GM18507 (cell line): ENCODE measurements around the gene CDK15.

Experiments
- DNase-seq: peaks from one replicate; pipeline ENCODE4 v3.0.0; 2011; ENCODE audit warnings: low read depth; ENCODE audit not compliant: insufficient read length; ENCODE audit errors: extremely low spot score
- FAIRE-seq: peaks from 2 replicates; lab custom pipeline; 2011; peaks lifted over from hg19 to GRCh38; lab: Jason Lieb, UNC

Gene CDK15

GRCh38 chr2:201890453-201890852 is 84.1 kb downstream of the CDK15 start:
- FAIRE-seq, result no peak
- no peak for DNase-seq

- FAIRE-seq, result no peak
- DNase-seq, result no peak
Observed at GRCh38 chr2:201891676-201892075, 85.3 kb downstream of the CDK15 start.

GRCh38 chr2:201892516-201892915 is 86.2 kb downstream of the CDK15 start:
- no peak for DNase-seq
- no peak for FAIRE-seq

- no peak for DNase-seq
- FAIRE-seq, result peak; percentile 69
Observed at GRCh38 chr2:201900362-201900761, 94.0 kb downstream of the CDK15 start.

GRCh38 chr2:201901786-201902185 is 95.4 kb downstream of the CDK15 start:
- DNase-seq, result no peak
- FAIRE-seq, result no peak

GRCh38 chr2:201904538-201905420 is 98.4 kb downstream of the CDK15 start:
- no peak for DNase-seq
- FAIRE-seq, result peak; percentile 89

GRCh38 chr2:201906777-201907562 is 100.6 kb downstream of the CDK15 start:
- no peak for DNase-seq
- no peak for FAIRE-seq

GRCh38 chr2:201907563-201907881 is 101.2 kb downstream of the CDK15 start:
- DNase-seq, result no peak
- no peak for FAIRE-seq

- FAIRE-seq (no peak), DNase-seq (no peak)
Observed at GRCh38 chr2:201908901-201909300, 102.6 kb downstream of the CDK15 start.

GRCh38 chr2:201909348-201909747 is 103.0 kb downstream of the CDK15 start:
- no peak for DNase-seq

GRCh38 chr2:201909961-201910361 is 103.6 kb downstream of the CDK15 start:
- DNase-seq (peak; percentile 33), FAIRE-seq (peak; percentile 82)

More at GRCh38 chr2:201909348-201909747, 103.0 kb downstream of the CDK15 start:
- no peak for FAIRE-seq

- FAIRE-seq (no peak), DNase-seq (no peak)
Observed at GRCh38 chr2:201911372-201911771, 105.0 kb downstream of the CDK15 start.

- DNase-seq (no peak), FAIRE-seq (no peak)
Observed at GRCh38 chr2:201913201-201913600, 106.9 kb downstream of the CDK15 start.

GRCh38 chr2:201915446-201915845 is 109.1 kb downstream of the CDK15 start:
- FAIRE-seq (peak; percentile 45), DNase-seq (no peak)

- FAIRE-seq (no peak), DNase-seq (no peak)
Observed at GRCh38 chr2:201916565-201916964, 110.2 kb downstream of the CDK15 start.

GRCh38 chr2:201918616-201919307 is 112.4 kb downstream of the CDK15 start:
- DNase-seq, result no peak

GRCh38 chr2:201919308-201919634 is 112.9 kb downstream of the CDK15 start:
- FAIRE-seq, result no peak
- no peak for DNase-seq

More at GRCh38 chr2:201918616-201919307, 112.4 kb downstream of the CDK15 start:
- FAIRE-seq, result no peak

- FAIRE-seq, result no peak
- no peak for DNase-seq
Observed at GRCh38 chr2:201923436-201924328, 117.3 kb downstream of the CDK15 start.

- DNase-seq, result no peak
- FAIRE-seq, result no peak
Observed at GRCh38 chr2:201924453-201924852, 118.1 kb downstream of the CDK15 start.
